H9 (cell line): ENCODE data around the gene TMEM117. TPM values are rescaled to one million over a fixed set of nuclear protein-coding genes. Genes with fewer than 3 reads are reported as not detected.

Experiments
- DNase-seq: peaks from one replicate; pipeline ENCODE4 v3.0.0-alpha.2; 2017
- H2AFZ ChIP-seq: one replicate; pipeline ENCODE4 v1.6.1; 2013; ENCODE audit warnings: mild to moderate bottlenecking, low read length, control low read depth, moderate library complexity
- H2AK5ac ChIP-seq: 2 replicates; pipeline ENCODE4 v1.6.1; 2013; ENCODE audit warnings: low read length, control low read depth, mixed read lengths; ENCODE audit not compliant: insufficient read length
- H2BK120ac ChIP-seq: one replicate; pipeline ENCODE4 v1.6.1; 2013; ENCODE audit warnings: low read depth, mild to moderate bottlenecking, low read length, control low read depth, inconsistent platforms; ENCODE audit not compliant: poor library complexity, severe bottlenecking
- H2BK12ac ChIP-seq: 2 replicates; pipeline ENCODE4 v1.6.1; 2013; ENCODE audit warnings: low read length, control low read depth, mixed read lengths, low read depth; ENCODE audit not compliant: insufficient read length
- H2BK15ac ChIP-seq: 2 replicates; pipeline ENCODE4 v1.6.1; 2013; ENCODE audit warnings: low read depth, low read length, control low read depth
- H2BK20ac ChIP-seq: one replicate; pipeline ENCODE4 v1.6.1; 2013; ENCODE audit warnings: low read depth, mild to moderate bottlenecking, low read length, control low read depth, inconsistent platforms; ENCODE audit not compliant: poor library complexity, severe bottlenecking
- H2BK5ac ChIP-seq: 2 replicates; pipeline ENCODE4 v1.6.1; 2013; ENCODE audit warnings: low read length, control low read depth, mixed read lengths; ENCODE audit not compliant: insufficient read length
- H3K14ac ChIP-seq: 2 replicates; pipeline ENCODE4 v1.6.1; 2013; ENCODE audit warnings: low read length, control low read depth; ENCODE audit not compliant: insufficient read depth
- H3K18ac ChIP-seq: 2 replicates; pipeline ENCODE4 v1.6.1; 2013; ENCODE audit warnings: low read depth, mild to moderate bottlenecking, mixed read lengths, low read length, control low read depth; ENCODE audit not compliant: insufficient read length
- H3K23ac ChIP-seq: 2 replicates; pipeline ENCODE4 v1.6.1; 2013; ENCODE audit warnings: low read length, control low read depth, mixed read lengths, low read depth; ENCODE audit not compliant: insufficient read length
- H3K23me2 ChIP-seq: 2 replicates; pipeline ENCODE4 v1.6.1; 2013; ENCODE audit warnings: low read depth, mild to moderate bottlenecking, mixed read lengths, low read length, control low read depth; ENCODE audit not compliant: insufficient read length, poor library complexity, severe bottlenecking
- H3K27ac ChIP-seq: 2 replicates; pipeline ENCODE4 v1.5.1; 2013; ENCODE audit warnings: low read length, control low read depth, mixed read lengths, low read depth; ENCODE audit not compliant: insufficient read length
- H3K27me3 ChIP-seq: 2 replicates; pipeline ENCODE4 v1.6.1; 2013; ENCODE audit warnings: low read length, control low read depth, inconsistent platforms; ENCODE audit not compliant: insufficient read depth
- H3K4ac ChIP-seq: 2 replicates; pipeline ENCODE4 v1.6.1; 2013; ENCODE audit warnings: low read depth, mild to moderate bottlenecking, control low read depth, inconsistent platforms, low read length, moderate library complexity
- H3K4me1 ChIP-seq: 2 replicates; pipeline ENCODE4 v1.6.1; 2013; ENCODE audit warnings: low read length, control low read depth, inconsistent platforms; ENCODE audit not compliant: insufficient read depth
- H3K4me2 ChIP-seq: 2 replicates; pipeline ENCODE4 v1.6.1; 2013; ENCODE audit warnings: low read length, control low read depth, mixed read lengths; ENCODE audit not compliant: insufficient read length, insufficient read depth
- H3K56ac ChIP-seq: 2 replicates; pipeline ENCODE4 v1.6.1; 2013; ENCODE audit warnings: low read depth, mild to moderate bottlenecking, mixed read lengths, low read length, control low read depth; ENCODE audit not compliant: insufficient read length
- H3K79me1 ChIP-seq: 2 replicates; pipeline ENCODE4 v1.6.1; 2013; ENCODE audit warnings: low read depth, mild to moderate bottlenecking, moderate library complexity, low read length, control low read depth, inconsistent platforms; ENCODE audit not compliant: insufficient read depth, poor library complexity, severe bottlenecking
- H3K79me2 ChIP-seq: 2 replicates; pipeline ENCODE4 v1.6.1; 2013; ENCODE audit warnings: low read length, control low read depth, inconsistent platforms; ENCODE audit not compliant: insufficient read depth
- H3K9ac ChIP-seq: 2 replicates; pipeline ENCODE4 v1.6.1; 2013; ENCODE audit warnings: low read length, control low read depth, mixed read lengths; ENCODE audit not compliant: insufficient read length; ENCODE audit errors: extremely low read depth
- H3K9me3 ChIP-seq: one replicate; pipeline ENCODE4 v1.6.1; 2013; ENCODE audit warnings: low read depth, low read length, inconsistent platforms; ENCODE audit not compliant: control insufficient read depth
- H3T11ph ChIP-seq: one replicate; pipeline ENCODE4 v1.6.1; 2013; ENCODE audit warnings: mild to moderate bottlenecking, low read length, control low read depth, inconsistent platforms
- H4K20me1 ChIP-seq: one replicate; pipeline ENCODE4 v1.6.1; 2013; ENCODE audit not compliant: control insufficient read depth, insufficient read length, insufficient read depth
- H4K5ac ChIP-seq: 2 replicates; pipeline ENCODE4 v1.6.1; 2013; ENCODE audit warnings: low read depth, mild to moderate bottlenecking, mixed read lengths, low read length, control low read depth; ENCODE audit not compliant: insufficient read length
- H4K8ac ChIP-seq: replicated peaks from 2 replicates; pipeline ENCODE4 v1.6.1; 2013; ENCODE audit warnings: low read length, control low read depth, mixed read lengths, low read depth; ENCODE audit not compliant: insufficient read length
- H4K91ac ChIP-seq: 2 replicates; pipeline ENCODE4 v1.6.1; 2013; ENCODE audit warnings: low read depth, mild to moderate bottlenecking, moderate library complexity, mixed read lengths, low read length, control low read depth; ENCODE audit not compliant: insufficient read length
- H3K27ac Mint-ChIP-seq, 3 experiments: 2 replicates in 2 of 3; 3 replicates in 1 of 3; pipeline ENCODE4 v1.8.0; 2020 to 2021; ENCODE audit warnings: mixed read lengths in 3 of 3, mild to moderate bottlenecking in 1 of 3, moderate library complexity in 1 of 3
- H3K27me3 Mint-ChIP-seq: 2 replicates; pipeline ENCODE4 v1.8.0; 2021; ENCODE audit warnings: low read depth, mild to moderate bottlenecking, moderate library complexity, mixed read lengths
- H3K36me3 Mint-ChIP-seq, 3 experiments: 2 replicates in 2 of 3; 3 replicates in 1 of 3; pipeline ENCODE4 v1.8.0; 2020 to 2021; ENCODE audit warnings: low read depth in 3 of 3, mixed read lengths in 3 of 3; ENCODE audit not compliant: insufficient read depth in 1 of 3
- H3K4me1 Mint-ChIP-seq, 2 experiments: 2 replicates each; pipeline ENCODE4 v1.8.0; 2020; ENCODE audit warnings: mixed read lengths in 2 of 2
- H3K4me3 Mint-ChIP-seq, 2 experiments: 2 replicates in 1 of 2; 3 replicates in 1 of 2; pipeline ENCODE4 v1.8.0; 2020 to 2021; ENCODE audit warnings: mild to moderate bottlenecking in 2 of 2, mixed read lengths in 2 of 2, moderate library complexity in 1 of 2
- H3K9me3 Mint-ChIP-seq, 2 experiments: 2 replicates in 1 of 2; 3 replicates in 1 of 2; pipeline ENCODE4 v1.8.0; 2020; ENCODE audit warnings: mild to moderate bottlenecking in 2 of 2, mixed read lengths in 2 of 2, moderate library complexity in 1 of 2
- CTCF ChIP-seq: fragments of 200-600 bp; sonication (generic); conservative IDR thresholded peaks from 3 replicates; pipeline ENCODE4 v1.8.0; 2021; ENCODE audit warnings: antibody characterized with exemption, mild to moderate bottlenecking
- WGBS: extraction: QIAGEN DNeasy Blood & Tissue Kit; methylation state at CpG from one replicate; pipeline ENCODE4 v1.1.7; 2013; ENCODE audit warnings: missing lambda C conversion rate, low lambda C conversion rate, mixed read lengths; ENCODE audit not compliant: insufficient read length; ENCODE audit errors: extremely low coverage; 5-methylcytosine and 5-hydroxymethylcytosine counted together
- total RNA-seq: library from RNA; stranded (reverse); gene quantifications from 2 replicates; pipeline ENCODE4 v1.2.1, GENCODE V29; 2021

Gene TMEM117
- total RNA-seq, 1 experiment from 2014 or later = 1.7 TPM

GRCh38 chr12:43832463-43833168 lies 3.3 kb upstream of the TMEM117 start:
- H3K9ac ChIP-seq = no peak overlapping the region
- H3K79me1 ChIP-seq = no peaks in the 10 kb centered on the region
- Mint-ChIP-seq H3K4me1 (peaks cover 6 to 13% of the 10 kb centered on the region in 2 experiments), H3K27me3 (peaks cover 36% of the 10 kb centered on the region), H3K27ac (no peak overlapping the region), H3K9me3 (no peaks in the 10 kb centered on the region; a peak in 1 of 5 replicates), H3K36me3 (no peaks in the 10 kb centered on the region), H3K4me3 (no peak overlapping the region)
- no peaks in the 10 kb centered on the region for H3K9me3 ChIP-seq
- H3K79me2 ChIP-seq = no peaks in the 10 kb centered on the region
- no peak overlapping the region for H2AFZ ChIP-seq
- H3K4me1 ChIP-seq = no peaks in the 10 kb centered on the region; the same call in 1 of the 2 replicates
- WGBS = no CpG with 5 or more reads among the region's 4 CpGs
- no peak overlapping the region for H4K91ac ChIP-seq
- H2BK120ac ChIP-seq = no peak overlapping the region
- H3T11ph ChIP-seq = no peak overlapping the region
- H3K27ac ChIP-seq = no peak overlapping the region
- no peak overlapping the region for H2AK5ac ChIP-seq
- H3K23ac ChIP-seq = no peak overlapping the region
- no peak overlapping the region for H3K56ac ChIP-seq
- H3K4ac ChIP-seq = no peak overlapping the region
- H4K5ac ChIP-seq = no peak overlapping the region
- no peak overlapping the region for H2BK20ac ChIP-seq
- no peak overlapping the region for H3K4me2 ChIP-seq
- no peak overlapping the region for H2BK5ac ChIP-seq
- no peak overlapping the region for H2BK15ac ChIP-seq
- peaks cover 4% of the 10 kb centered on the region; the same call in 1 of the 2 replicates for H3K27me3 ChIP-seq
- H2BK12ac ChIP-seq = no peak overlapping the region
- H3K14ac ChIP-seq = no peak overlapping the region
- H3K23me2 ChIP-seq = peaks cover 10% of the 10 kb centered on the region
- H3K18ac ChIP-seq = no peak overlapping the region
- H4K20me1 ChIP-seq = no peaks in the 10 kb centered on the region
- no peak for TF ChIP-seq CTCF
- DNase-seq = no peak
- H4K8ac ChIP-seq = no peak overlapping the region
